GM18526 (cell line): ENCODE data around the gene MIOX.

Source experiments
- POLR2A ChIP-seq: IDR thresholded peaks from 3 replicates; pipeline ENCODE4 v1.6.1; 2011; ENCODE audit not compliant: insufficient read length; ENCODE audit errors: extremely low read depth

The MIOX gene

DNA sequence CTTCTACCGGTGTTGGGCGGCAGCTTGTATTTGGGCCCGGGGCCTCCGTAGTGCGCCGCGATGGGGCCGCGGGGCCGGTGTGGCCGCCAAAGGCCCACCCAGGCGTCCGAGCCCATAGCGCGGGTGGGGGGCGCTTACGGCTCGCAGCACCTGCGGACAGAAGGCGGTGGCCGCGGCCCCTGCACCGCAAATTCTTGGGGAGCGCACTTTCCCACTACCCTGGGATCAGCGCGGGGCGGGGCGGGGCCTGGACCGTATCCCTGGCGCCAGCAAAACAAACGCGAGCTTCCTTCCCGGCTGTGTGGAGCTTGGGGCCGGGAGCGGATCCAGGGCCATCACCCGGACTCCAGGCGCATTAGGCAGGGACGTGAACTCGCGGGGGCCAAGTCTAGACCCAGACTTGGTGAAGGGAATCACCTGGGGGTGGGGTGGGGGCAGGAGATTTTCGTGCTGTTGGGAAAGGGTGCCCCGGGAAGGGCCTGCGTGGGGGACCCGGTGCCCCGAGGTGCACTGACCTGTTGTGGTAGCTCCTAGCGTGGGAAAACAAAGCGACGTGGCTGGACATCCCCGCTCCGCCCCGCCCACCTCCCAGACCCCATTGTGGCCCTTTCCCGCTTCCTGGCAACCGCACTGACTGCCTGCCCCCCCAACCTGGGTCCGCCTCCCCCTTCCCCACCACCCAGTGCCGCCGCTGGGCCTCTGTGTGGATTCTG, 45.5 kb downstream of the MIOX start:
- peak; percentile 48 for TF ChIP-seq POLR2A

DNA sequence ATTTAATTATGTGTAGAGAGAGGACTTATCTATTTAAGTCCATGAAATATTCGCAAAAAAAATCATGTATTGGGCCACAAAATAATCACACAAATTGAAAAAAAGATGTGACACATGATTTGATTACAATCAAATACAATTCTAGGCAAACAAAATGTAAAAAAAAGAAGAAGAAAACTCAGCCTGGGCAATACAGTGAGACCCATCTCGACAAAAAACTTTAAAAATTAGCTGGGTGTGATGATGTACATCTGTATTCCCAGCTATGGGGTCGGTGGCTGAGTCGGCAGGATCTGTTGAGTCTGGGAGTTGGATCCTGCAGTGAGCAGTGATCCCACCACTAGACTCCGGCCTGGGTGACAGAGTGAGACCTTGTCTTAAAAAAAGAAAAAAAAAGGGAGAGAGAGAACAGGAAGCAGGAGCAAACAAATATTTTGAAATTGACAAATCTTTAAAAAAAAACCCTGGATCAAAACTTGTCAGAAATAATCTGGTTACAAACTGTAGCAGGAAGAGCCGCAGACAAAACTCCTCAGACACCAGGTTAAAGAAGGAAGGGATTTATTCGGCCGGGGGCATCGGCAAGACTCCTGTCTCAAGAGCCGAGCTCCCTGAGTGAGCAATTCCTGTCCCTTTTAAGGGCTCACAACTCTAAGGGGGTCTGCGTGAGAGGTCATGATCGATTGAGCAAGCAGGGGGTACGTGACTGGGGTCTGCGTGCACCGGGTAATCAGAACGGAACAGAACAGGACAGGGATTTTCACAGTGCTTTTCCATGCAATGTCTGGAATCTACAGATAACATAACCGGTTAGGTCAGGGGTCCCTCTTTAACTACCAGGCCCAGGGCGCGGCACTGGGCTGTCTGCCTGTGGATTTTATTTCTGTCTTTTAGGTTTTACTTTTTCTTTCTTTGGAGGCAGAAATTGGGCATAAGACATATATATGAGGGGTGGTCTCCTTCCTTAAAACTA, 46.5 kb downstream of the MIOX start:
- TF ChIP-seq POLR2A, result no peak

DNA sequence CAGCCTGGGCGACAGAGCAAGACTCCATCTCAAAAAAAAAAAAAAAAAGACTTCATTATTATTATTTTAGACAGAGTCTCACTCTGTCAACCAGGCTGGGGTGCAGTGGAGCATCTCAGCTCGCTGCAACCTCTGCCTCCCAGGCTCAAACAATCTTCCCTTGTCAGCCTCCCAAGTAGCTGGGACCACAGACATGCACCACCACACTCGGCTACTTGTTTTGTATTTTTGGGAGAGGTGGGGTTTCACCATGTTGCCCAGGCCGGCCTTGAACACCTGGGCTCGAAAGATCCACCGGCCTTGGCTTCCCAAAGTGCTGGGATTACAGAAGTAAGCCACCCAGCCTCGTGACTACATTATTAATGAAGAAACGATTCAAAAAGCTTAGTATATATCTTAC, 48.5 kb downstream of the MIOX start:
- no peak for TF ChIP-seq POLR2A

DNA sequence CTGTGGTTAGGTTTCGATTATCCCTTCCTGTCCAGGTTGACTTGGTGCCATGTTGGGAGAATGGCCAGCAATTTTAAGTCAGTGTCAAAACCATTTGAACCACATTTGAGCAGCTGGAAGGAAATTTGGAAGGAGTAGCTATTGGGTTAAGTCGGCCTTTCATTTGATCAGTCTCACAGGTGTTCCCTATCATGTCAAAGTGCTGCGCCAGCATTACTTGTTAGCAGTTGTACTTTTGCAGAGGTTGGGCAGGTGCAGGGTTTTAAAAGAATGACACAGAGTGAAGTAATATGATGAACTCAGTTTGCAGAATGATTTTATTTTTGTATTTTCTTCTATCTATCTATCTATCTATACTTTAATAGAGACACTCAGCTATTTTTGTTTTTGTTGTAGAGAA, 49.6 kb downstream of the MIOX start:
- TF ChIP-seq POLR2A, result no peak

DNA sequence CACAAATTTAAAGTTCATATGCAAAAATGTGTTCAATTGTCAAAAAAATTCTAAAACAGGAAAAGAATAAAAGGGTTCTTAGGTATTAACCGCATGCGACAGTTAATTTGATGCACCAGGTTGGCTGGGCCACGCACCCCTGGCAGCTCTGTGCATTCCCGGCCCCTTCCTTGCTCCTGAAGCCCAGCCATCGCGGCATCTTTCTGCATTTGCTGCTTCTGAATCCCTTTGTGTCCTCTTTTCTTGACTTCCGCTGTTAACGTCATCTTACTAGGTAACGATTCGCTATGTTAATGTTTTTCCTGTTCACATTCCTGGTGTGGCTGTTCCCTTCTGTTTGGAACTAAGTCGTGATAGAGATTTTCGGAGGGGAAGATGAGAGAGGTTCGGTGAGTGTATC, 51.1 kb downstream of the MIOX start:
- TF ChIP-seq POLR2A, result no peak
